Thyroid gland (tissue), 4 donors: ENCODE measurements around the gene TFRC.

Experiments used
- CTCF ChIP-seq, 6 experiments: fragments of 200-600 bp in 3 of 6; fragments of 450-650 bp in 3 of 6; sonication (generic) in 3 of 6; IDR thresholded peaks; one replicate each; pipeline ENCODE4 v1.5.1; 2016 to 2019; ENCODE audit warnings: antibody characterized with exemption in 6 of 6, mild to moderate bottlenecking in 2 of 6, inconsistent platforms in 1 of 6, moderate library complexity in 1 of 6
- POLR2A ChIP-seq, 2 donors: fragments of 450-650 bp; IDR thresholded peaks; one replicate each; pipeline ENCODE4 v1.6.1; 2017; ENCODE audit warnings: antibody characterized with exemption in 2 of 2, mild to moderate bottlenecking in 2 of 2, moderate library complexity in 1 of 2

GRCh38 chr3:196115678-196116083, 33.8 kb upstream of the TFRC start:
- TF ChIP-seq CTCF (IDR thresholded peaks at IDR 0.05) (no peak), POLR2A (IDR thresholded peaks at IDR 0.05) (no peak)
